Small intestine (tissue), 7 donors: ENCODE results near the gene DCHS1. TPM values are rescaled to one million over a fixed set of nuclear protein-coding genes. Genes with fewer than 3 reads are reported as not detected.

Source experiments
- DNase-seq, 2 donors: peaks; one replicate each; pipeline versions ENCODE4 v3.0.0 to v3.0.0-alpha.2; 2013
- FAIRE-seq: peaks from 2 replicates; lab custom pipeline; 2012; peaks lifted over from hg19 to GRCh38; lab: Jason Lieb, UNC
- H3K27ac ChIP-seq, 3 donors: one replicate each; pipeline ENCODE4 v1.5.1; 2013; ENCODE audit warnings: low read length in 2 of 3, mild to moderate bottlenecking in 2 of 3, control low read depth in 1 of 3, inconsistent platforms in 1 of 3, low read depth in 1 of 3, moderate library complexity in 1 of 3
- H3K27me3 ChIP-seq, 3 donors: one replicate each; pipeline ENCODE4 v1.6.1; 2013; ENCODE audit warnings: low read length in 3 of 3, inconsistent platforms in 1 of 3; ENCODE audit not compliant: control insufficient read depth in 3 of 3, insufficient read depth in 3 of 3
- H3K36me3 ChIP-seq, 3 donors: one replicate each; pipeline ENCODE4 v1.6.1; 2013; ENCODE audit warnings: low read length in 3 of 3, inconsistent platforms in 1 of 3, low read depth in 1 of 3, mild to moderate bottlenecking in 1 of 3, moderate library complexity in 1 of 3; ENCODE audit not compliant: control insufficient read depth in 3 of 3, insufficient read depth in 2 of 3
- H3K4me1 ChIP-seq, 3 donors: one replicate each; pipeline ENCODE4 v1.6.1; 2013; ENCODE audit warnings: low read length in 2 of 3, inconsistent platforms in 1 of 3, low read depth in 1 of 3, mild to moderate bottlenecking in 1 of 3, moderate library complexity in 1 of 3; ENCODE audit not compliant: control insufficient read depth in 3 of 3, insufficient read depth in 2 of 3
- H3K4me3 ChIP-seq, 3 donors: one replicate each; pipeline ENCODE4 v1.5.1; 2013; ENCODE audit warnings: low read length in 3 of 3, control low read depth in 1 of 3, inconsistent platforms in 1 of 3, low read depth in 1 of 3, mild to moderate bottlenecking in 1 of 3, moderate library complexity in 1 of 3
- H3K9me3 ChIP-seq, 2 donors: one replicate each; pipeline ENCODE4 v1.6.1; 2013; ENCODE audit warnings: low read depth in 1 of 2, low read length in 1 of 2; ENCODE audit not compliant: control insufficient read depth in 2 of 2, insufficient read depth in 1 of 2
- WGBS, 3 donors: extraction: QIAGEN DNeasy Blood & Tissue Kit; methylation state at CpG; one replicate each; pipeline ENCODE4 v1.1.7; 2013; 5-methylcytosine and 5-hydroxymethylcytosine counted together
- polyA plus RNA-seq, 4 donors: library from polyadenylated mRNA; stranded (reverse) in 3 of 4; unstranded in 1 of 4; fragments of 200-250 nt in 3 of 4; fragments of 120-200 nt in 1 of 4; gene quantifications; one replicate each; pipeline versions ENCODE4 v1.2.1 to v1.2.3, GENCODE V29; 2013
- donor health status: healthy with polysubstance abuse.
- donor health status: control.
- donor health status: control.
- donor health status: Bipolar disorder and iron deficiency.
- donor health status: healthy.

The DCHS1 gene
- polyA plus RNA-seq, 4 donors, result under 0.01 to 10.7 (median 3.6) TPM

DNA sequence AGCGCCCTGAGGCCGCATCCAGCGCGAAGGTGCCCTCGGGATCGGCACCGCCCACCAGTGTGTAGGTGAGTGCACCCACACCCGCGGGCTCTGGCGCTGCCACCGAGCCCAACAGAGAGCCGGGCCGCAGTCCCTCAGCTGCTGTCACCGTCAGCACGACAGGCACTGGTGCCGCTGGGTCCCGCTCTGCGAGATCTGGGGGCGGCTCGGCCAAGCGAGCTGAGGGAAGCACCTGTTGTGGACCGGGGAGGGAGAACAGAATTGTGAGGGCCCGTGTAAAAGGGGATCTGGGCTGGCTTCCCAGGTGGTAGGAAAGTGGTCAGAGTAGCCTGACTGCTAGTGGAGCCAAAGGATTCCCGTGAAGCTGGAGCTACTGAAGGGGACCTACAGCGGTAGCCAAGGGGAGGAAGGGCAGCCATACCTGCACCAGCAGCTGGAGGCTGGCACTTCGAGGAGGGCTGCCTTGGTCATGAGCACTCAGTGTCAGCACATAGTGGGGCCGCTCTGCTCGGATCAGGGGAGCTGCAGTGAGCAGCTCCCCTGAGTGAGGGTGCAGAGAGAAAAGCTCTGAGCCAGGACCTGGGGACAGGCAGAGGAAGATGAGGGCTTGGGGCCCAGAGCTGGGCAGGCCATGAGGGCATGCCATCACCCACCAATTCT is 24.8 kb downstream of the DCHS1 start:
- H3K4me1 ChIP-seq, result peaks cover 0 to 31% (median 2%) of the 10 kb centered on the region in 3 donors
- WGBS, 3 donors, result 33 to 69% (median 57%) methylated on average over 24 to 28 of the region's 28 CpGs
- H3K27ac ChIP-seq, result peak overlapping the region in 1 of 3 donors; percentile 8
- H3K9me3 ChIP-seq, result peaks cover 0 to 5% of the 10 kb centered on the region in 2 donors
- H3K27me3 ChIP-seq, result no peaks in the 10 kb centered on the region
- DNase-seq (no peak), FAIRE-seq (no peak)
- peak overlapping the region in 2 of 3 donors; percentile 21 to 22 for H3K4me3 ChIP-seq
- peaks cover 0 to 65% (median 0%) of the 10 kb centered on the region in 3 donors for H3K36me3 ChIP-seq

DNA sequence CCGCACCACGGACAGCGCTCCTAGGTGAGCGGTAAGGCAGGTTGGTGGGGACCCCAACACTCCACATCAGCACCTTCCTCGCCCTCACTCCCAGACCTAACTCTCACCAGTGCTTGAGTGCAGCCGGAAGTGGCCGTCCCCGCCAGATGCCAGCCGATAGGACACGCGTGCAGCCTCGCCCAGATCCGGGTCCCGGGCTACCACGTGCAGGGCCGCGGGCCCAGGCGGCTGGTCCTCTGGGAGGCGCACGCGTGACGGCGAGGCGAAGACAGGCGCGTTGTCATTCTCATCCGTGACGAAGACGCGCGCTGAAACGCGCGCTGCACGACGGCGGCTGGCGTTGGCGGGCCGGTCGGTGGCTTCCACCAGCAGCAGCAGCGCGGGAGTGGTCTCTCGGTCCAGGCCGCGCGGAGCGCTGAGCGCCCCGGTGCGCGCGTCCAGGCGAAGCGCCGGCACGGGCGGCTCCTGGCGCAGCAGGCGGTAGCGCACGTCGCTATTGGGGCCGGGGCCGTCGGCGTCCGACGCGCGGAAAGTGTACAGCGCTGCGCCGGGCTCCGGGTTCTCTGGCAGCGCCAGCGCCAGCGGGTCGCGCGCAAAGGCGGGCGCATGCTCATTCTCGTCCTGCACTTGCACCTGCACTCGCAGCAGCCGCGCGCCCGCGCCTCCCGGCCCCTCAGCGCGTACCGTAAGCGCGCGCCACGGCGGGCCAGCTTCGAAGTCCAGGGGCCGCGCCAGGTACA is 25.5 kb downstream of the DCHS1 start:
- no peak for FAIRE-seq
- WGBS, 3 donors, result 26 to 71% (median 42%) methylated on average over 93 to 102 of the region's 102 CpGs
- no peak overlapping the region for H3K27ac ChIP-seq
- H3K27me3 ChIP-seq, result no peaks in the 10 kb centered on the region
- peaks cover 0 to 30% (median 2%) of the 10 kb centered on the region in 3 donors for H3K4me1 ChIP-seq
- H3K4me3 ChIP-seq, result peak overlapping the region in 2 of 3 donors; percentile 21 to 22
- peaks cover 0 to 72% (median 0%) of the 10 kb centered on the region in 3 donors for H3K36me3 ChIP-seq
- peaks cover 0 to 5% of the 10 kb centered on the region in 2 donors for H3K9me3 ChIP-seq
- DNase-seq, result peak; percentile 50 to 85

DNA sequence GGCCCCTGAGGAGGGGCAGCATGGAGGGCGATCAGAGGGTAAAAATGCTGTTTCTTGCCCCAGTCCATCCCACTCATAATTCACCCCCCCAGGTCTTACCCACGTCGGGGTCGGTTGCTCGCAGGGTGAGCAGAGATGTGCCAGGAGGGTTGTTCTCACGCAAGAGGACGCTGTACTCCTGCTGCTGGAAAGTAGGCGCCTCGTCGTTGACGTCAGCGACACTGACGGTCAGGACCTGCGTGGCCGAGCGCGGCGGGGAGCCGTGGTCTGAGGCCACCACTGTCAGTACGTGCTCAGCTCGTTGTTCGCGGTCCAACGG is 26.1 kb downstream of the DCHS1 start:
- peak overlapping the region in 1 of 3 donors; percentile 19 for H3K4me3 ChIP-seq
- DNase-seq, result no peak
- peaks cover 0 to 35% (median 2%) of the 10 kb centered on the region in 3 donors for H3K4me1 ChIP-seq
- peaks cover 0 to 77% (median 0%) of the 10 kb centered on the region in 3 donors for H3K36me3 ChIP-seq
- H3K9me3 ChIP-seq, result peaks cover 0 to 5% of the 10 kb centered on the region in 2 donors
- WGBS, 3 donors, result 95 to 99% (median 95%) methylated on average over 24 of the region's 24 CpGs
- no peaks in the 10 kb centered on the region for H3K27me3 ChIP-seq
- no peak for FAIRE-seq
- no peak overlapping the region for H3K27ac ChIP-seq

DNA sequence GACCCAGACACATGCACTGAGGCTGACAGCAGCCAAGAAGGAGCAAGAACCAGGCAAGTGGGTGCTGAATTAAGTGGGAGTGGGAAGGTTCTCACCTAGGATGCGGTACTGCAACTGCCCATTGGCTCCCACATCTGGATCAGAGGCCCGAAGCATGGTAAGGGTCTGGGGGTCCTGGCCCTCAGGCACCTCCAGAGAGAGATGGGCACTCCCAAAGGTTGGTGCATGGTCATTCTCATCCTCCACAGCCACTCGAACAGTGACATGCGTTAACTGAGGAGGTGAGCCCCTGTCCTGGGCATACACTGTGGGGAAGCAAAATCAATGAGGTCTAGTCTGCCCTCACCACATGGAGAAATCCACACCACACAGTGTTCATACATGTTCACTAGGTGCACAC is 27.1 kb downstream of the DCHS1 start:
- Histone ChIP-seq H3K36me3 (peaks cover 0 to 79% (median 0%) of the 10 kb centered on the region in 3 donors), H3K4me3 (no peak overlapping the region), H3K4me1 (peaks cover 0 to 35% (median 2%) of the 10 kb centered on the region in 3 donors), H3K9me3 (peaks cover 0 to 5% of the 10 kb centered on the region in 2 donors), H3K27me3 (no peaks in the 10 kb centered on the region), H3K27ac (no peak overlapping the region)
- DNase-seq (no peak), FAIRE-seq (no peak)
- 94 to 98% (median 95%) methylated on average over 4 of the region's 4 CpGs for WGBS, 3 donors

DNA sequence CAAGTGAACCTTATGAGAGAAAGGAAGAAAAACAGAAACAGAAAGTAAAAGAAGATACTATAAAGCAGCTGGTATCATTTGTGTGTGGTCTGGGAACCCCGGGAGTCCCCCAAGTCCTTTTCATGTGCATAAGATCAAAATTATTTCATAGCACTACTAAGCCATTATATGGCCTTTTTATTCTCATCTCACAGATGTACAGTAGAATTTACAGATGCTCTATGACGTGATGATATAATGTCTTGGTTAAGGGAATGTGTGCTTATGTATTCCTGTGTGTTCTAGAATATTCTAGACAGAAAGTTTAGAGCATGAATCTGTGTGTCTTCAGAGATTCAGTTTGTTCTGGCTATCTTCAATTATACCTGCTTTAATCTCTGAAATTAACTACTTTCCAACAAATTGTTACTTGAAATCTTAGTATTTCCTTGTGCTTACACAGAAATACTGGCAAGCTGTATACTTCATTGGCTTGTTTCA is 27.8 kb downstream of the DCHS1 start:
- H3K27ac ChIP-seq, result no peak overlapping the region
- peaks cover 0 to 35% (median 2%) of the 10 kb centered on the region in 3 donors for H3K4me1 ChIP-seq
- DNase-seq (no peak), FAIRE-seq (no peak)
- H3K4me3 ChIP-seq, result no peak overlapping the region
- WGBS, 3 donors, result 20 to 33% (median 32%) methylated on average over 2 of the region's 2 CpGs
- H3K36me3 ChIP-seq, result peaks cover 0 to 79% (median 0%) of the 10 kb centered on the region in 3 donors
- peaks cover 0 to 5% of the 10 kb centered on the region in 2 donors for H3K9me3 ChIP-seq
- no peaks in the 10 kb centered on the region for H3K27me3 ChIP-seq

DNA sequence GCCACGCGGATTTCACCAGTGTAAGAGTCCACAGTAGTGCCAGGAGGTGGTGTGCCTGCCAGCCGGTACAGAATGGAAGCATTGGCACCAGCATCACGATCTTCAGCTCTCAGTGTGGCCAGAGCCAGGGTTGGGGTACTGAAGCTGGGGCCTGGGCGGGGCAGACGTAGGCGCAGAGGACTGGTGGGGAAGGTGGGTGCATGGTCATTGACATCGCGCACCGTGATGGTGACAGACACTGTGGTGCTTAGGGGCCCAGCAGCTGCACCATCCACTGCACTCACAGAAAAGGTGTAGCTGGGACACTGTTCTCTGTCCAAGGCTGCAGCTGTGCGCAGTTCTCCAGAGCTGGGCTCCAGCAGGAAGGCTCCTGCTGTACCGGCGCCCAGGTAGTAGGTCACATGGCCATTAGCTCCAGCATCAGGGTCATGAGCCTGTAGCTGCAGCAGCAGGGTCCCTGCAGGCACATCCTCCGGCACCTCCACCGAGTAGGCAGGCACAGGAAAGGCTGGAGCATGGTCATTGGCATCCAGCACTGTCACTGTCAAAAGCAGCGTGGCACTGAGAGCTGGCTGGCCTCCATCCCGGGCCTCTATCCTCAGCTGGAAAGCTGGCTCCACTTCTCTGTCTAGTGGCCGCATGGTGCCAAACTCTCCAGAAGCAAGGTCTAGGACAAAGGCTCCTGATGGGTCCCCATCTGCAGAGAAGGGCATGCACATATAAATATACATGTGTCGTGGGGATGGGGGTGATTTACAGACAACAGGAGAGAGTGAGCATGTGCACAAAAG is 28.4 kb downstream of the DCHS1 start:
- Histone ChIP-seq H3K4me3 (no peak overlapping the region), H3K27me3 (no peaks in the 10 kb centered on the region)

DNA sequence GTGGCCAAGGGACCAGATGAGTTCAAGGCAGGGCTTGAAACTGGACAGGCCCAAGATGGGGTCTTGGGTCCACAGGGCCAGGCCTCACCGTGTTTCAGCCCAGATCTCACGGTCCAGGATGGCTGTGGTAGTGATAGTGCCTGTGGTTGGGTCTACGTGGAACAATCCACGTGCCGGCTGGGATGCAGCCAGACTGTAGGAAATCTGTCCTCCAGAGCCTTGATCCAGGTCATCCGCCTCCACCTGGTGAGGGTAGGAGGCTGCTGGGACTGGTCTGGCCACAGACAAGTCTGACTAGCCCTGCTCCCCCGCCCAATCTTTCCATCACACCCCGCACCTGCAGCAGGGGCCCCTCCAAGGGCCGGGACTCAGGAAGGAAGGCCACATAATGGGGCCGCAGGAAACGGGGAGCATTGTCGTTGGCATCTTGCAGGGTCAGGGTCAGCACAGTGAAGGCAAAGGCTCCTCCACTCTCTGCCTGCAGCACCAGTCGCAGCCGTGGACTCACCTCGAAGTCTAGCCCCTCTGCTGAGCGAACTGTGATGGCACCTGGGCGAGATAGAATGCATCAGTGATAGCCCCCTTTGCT is 29.7 kb downstream of the DCHS1 start:
- DNase-seq (no peak), FAIRE-seq (no peak)
- Histone ChIP-seq H3K9me3 (peaks cover 0 to 5% of the 10 kb centered on the region in 2 donors), H3K27ac (no peak overlapping the region), H3K27me3 (no peaks in the 10 kb centered on the region), H3K4me1 (peaks cover 0 to 22% (median 2%) of the 10 kb centered on the region in 3 donors), H3K36me3 (peaks cover 0 to 67% (median 0%) of the 10 kb centered on the region in 3 donors), H3K4me3 (no peak overlapping the region)
- 89 to 94% (median 90%) methylated on average over 17 of the region's 17 CpGs for WGBS, 3 donors

More for the DNA sequence above, 28.4 kb downstream of the DCHS1 start:
- peaks cover 0 to 75% (median 0%) of the 10 kb centered on the region in 3 donors for H3K36me3 ChIP-seq
- WGBS, 3 donors, result 86 to 90% (median 87%) methylated on average over 19 of the region's 19 CpGs
- H3K4me1 ChIP-seq, result peaks cover 0 to 33% (median 2%) of the 10 kb centered on the region in 3 donors
- FAIRE-seq (no peak), DNase-seq (no peak)
- H3K9me3 ChIP-seq, result peaks cover 0 to 5% of the 10 kb centered on the region in 2 donors
- H3K27ac ChIP-seq, result no peak overlapping the region
